GM18502 (cell line): Measurements from ENCODE around the gene GATD1.

ENCODE experiments used
- ATAC-seq: cut with Tn5 transposase; IDR thresholded peaks from one replicate; pipeline ENCODE4 v1.9.1; 2021; ENCODE audit warnings: mild to moderate bottlenecking; ENCODE audit not compliant: unreplicated experiment, poor library complexity

GATD1 gene

GRCh38 chr11:797296-798092 lies 20.2 kb upstream of the GATD1 start:
- ATAC-seq = peak; percentile 47

DNA sequence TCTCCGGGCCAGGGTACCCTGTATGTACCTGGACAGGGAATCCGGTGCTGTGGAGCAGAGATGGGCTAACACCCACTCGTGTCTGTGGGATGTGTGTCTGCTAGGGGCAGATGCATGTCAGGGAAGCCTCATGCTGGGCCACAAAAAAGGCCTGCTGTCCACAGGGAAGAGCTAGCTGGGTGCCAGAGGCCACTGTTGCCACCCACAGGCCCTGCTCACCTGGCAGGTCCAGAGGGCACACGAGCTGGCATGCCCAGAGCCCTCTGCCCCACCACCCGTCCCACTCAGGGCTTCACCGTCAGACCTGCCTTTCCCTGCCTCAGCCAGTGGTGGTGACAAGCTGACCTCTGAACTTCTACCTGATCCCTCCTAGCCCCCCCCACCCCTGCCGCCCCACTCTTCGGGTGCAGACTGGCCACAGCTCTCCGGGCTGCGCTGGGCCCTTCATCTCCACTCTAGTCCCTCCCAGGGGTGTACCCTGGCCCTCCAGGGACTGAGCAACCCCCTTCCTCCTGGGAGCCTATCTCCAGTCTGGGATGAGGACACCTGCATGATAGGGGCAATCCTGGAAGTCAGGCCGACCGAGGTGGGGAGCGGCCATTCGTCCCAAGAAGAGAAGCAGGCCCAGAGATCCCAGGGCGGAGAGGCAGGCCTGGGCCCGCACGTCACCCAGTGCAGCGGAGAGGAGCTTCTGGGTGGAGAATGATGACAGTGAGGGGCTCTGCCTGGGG lies 19.4 kb upstream of the GATD1 start:
- no peak for ATAC-seq

DNA sequence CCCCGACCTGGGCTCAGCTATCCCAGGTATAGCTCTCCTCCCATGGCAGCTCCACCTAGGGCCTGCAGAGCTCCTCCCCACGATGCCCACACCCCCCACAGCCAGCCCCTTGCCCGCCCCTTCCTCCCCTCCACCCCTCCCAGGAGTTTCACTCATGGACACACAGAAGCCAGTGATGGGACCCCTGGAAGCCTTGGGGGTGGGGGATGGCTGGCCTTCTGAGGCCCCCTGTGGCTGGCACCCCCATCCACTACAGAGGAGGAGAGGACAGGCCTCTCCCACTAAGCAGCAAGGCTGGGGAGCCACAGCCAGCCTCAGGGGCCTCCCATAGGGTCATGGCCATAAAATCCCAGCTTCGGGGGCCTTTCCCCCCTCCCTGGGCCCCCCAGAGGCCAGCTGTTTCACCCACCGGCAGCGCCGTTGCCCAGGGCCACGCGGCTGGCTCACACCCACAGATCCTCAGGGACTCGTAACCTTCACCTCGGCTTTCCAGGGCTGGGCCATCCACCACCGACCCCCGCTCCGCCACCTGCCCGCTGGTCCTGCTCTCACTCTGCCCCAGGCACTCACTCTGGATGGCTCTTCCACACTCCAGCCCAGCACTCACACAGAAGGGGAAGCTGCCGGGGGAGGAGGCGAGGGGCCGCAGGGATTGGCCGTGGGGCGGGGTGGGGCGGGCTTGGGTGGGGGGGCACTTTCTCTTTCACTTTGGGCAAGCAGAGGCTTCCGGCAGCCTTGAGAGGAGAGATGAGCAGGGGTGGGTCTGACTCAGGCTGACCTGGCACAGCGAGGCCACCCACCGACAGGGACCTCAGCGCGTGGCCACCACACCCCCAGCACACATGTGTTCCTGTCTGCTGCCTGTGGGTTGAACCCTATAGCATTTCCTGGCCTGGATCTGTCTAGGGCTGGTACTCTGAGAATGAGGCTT lies 18.6 kb upstream of the GATD1 start:
- ATAC-seq = peak; percentile 30

DNA sequence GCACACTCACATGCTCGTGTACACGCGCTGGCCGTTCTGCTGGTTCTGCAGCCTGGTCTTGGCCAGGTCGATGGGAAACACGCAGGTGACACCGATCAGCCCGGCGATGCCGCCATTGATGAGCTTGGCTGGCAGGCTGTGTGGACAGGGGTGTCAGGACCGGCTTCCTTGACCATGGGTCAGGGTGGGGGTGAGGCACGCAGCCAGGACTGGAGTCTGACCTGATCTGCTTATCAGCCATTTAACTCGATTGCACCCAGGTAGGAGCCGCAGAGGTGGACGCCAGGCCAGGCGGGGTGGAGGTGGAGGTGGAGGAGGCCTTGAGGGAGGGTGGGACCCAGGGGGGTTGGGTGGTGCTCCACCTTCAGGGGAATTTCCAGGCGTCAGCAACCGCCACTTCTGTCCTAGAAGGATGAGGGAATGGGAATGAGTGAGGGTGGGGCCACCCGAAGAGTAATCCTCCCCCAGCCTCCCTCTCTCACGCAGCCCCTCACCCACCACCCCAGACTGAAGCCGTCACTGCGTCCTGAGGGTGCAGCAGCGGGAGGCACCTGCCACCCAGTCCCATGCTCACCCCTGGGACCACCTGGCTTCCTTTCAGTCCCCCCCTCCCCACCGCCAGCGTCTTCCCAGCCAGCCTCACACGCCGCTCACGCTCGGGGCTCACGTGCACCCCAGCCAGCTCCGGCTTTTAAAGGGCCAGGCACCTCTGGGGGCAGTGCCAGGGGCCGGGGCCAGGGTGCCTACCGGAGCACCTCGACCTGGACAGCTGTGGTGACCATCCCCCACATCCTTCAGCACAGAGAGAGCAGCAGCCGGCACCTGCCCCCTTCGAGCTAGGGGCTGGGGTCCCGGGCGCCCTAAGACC lies 17.7 kb upstream of the GATD1 start:
- no peak for ATAC-seq

- no peak for ATAC-seq
Measured at GRCh38 chr11:794013-794765, 16.9 kb upstream of the GATD1 start.

- ATAC-seq = no peak
Measured at GRCh38 chr11:793556-793955, 16.3 kb upstream of the GATD1 start.

DNA sequence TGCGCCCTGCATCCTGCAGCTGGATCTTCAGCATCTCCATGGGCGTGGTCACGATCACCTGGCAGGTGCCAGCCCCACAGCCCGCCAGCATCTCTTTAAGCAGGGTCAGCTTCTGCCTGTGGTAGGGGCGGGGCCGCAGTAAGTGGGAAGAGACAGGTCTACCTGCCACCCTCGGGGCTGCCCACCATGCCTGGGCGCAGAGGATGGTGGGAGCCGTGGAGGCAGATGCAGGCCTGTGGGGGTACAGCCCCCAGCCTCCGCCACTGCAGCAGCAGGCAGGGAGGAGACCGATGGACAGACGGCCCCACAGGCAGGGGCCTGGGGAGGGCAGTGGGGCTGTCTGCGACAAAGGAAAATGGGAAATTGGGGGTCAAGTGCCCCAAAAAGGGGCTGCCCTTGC lies 15.6 kb upstream of the GATD1 start:
- ATAC-seq = no peak

GRCh38 chr11:792535-792821 lies 15.2 kb upstream of the GATD1 start:
- no peak for ATAC-seq

- ATAC-seq = no peak
Measured at GRCh38 chr11:791658-792534, 14.6 kb upstream of the GATD1 start.

DNA sequence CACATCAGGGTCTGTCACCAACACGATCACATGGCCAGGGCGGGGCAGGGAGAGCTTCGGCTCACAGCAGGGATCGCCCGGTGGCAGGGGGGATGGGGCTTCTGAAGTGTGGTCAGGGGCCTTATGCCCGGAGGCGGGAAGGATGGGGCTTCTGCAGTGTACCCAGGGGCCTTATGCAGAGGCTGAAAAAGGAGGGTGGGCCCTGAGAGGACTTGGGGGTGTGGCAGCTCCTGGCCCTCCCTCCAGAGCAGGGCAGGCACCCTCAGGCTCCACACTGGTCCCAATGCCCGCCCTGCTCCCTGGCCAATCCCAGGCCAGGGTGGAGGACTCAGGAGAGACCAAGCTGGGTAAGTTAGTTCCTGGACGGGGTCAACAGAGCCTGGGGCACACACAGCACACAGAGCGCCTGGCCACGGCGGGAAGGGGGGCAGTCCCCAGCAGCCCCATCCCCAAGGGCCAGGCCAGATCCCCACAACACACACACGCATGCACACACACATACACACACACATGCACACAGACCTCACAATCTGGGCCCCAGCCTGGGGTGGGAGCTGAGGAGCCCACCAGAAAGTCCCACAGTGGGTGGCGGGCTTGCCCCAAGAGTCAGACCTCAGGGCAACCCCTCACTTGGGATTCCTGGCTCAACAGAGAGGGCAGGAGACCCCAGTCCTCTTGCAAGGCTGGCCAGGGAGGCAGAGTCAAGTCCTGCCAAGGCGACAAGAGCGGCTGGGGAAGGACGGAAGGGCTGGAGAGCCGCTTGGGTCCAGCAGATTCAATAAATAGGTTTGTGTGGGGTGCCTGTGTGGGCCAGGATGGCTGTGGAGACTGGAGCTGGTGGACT lies 13.7 kb upstream of the GATD1 start:
- ATAC-seq = no peak

DNA sequence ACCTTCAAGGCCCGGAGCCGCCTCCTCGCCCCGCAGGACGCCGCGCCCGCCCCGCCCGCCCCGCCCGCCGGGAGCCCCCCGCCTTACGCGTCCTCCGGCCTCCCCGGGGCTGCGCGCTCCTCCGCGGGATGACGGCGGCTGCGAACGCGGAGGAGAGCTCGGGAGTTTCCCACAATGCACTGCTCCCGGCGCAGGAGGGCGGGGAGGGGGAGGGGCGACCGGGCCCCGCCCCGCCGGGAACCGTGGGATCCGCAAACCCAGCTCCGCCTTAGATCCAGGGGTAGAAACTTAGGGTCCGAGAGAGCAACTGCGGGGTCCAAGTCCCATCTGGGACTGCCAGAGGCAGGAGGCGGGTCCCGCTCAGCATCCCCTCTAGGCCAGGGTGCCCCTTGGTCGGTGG lies 12.7 kb upstream of the GATD1 start, which contains the start of gene CEND1:
TSS of gene CEND1 (minus strand) at position 148 of the 400 bp plus-strand sequence. CDS start 1,514 bp downstream, outside the sequence.
- ATAC-seq = no peak

DNA sequence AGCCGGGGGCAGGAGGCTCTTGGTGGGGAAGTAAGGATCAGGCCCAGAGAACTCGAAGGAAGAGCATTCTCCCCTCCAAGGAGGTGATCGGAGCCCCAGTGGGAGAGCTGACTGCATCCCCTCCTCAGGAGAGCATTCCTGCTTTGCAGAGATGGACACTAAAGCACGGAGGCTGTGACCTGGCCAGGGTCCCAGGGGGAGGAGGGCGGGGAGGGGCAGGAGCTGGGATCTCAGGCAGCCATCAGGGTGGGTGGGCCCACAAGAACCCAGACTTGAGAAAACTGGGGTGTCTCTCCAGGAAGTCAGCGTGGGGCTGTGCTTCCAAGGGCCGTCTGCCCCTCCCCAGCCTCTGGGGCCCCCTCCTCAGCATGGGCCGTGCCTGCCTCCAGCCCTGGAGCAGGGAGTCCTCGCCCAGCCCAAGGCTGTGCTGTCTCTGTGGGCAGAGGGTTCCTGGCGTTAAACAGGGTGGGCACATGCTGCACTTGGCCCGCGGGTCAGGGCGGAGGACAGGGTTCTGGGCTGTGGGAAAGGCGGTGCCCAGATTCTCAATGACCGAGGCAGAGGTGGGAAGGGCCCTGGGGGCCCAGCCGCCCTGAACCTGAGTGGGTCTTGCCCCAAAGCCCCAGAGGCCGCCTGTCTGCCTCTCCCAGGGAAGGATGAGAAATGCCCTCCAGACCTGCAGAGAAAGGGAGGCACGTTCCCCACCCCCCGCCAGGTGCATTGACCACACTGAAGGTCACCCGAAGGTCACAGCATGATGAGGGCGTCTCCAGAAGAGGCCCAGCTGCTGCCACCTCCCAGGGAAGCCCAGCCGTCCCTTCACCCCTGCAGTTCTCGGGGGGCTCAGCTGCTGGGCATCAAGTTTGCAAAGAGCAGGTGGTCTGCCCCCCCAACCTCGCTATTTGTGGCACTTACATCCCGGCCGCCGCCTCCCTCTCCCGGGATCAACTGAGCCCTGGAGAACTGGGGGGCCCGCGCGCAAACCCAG lies 12.0 kb upstream of the GATD1 start:
- no peak for ATAC-seq

DNA sequence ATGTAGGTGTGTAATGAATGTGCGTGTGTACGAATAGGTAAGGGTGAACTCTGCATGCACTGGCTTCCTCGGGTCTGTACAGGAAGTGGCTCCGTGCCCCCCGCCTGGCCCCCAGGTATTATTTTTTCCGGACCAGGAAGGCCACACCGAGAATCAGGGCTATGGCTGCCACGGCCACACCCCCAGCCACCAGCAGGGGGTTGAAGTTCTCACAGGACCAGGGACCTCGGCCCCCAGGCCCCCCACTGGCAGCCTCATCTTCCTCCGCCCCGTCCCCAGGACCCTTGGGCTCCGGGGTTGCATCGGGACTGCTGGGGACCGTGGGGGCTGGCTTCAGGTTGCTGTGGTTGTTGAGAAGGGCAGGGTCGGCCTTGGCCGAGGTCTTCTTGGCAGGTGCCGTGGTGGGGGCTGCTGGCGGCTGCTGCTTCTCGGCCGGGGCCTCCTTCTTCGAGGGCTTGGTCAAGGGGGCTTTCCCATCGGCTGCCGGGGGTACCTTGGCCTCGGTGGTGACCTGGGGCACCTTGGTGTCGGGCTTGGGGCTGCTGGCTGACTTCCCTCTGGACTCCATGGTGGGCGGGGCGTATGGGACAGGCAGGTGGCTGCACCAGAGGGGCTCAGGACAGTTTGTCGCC lies 10.8 kb upstream of the GATD1 start:
- ATAC-seq = no peak

DNA sequence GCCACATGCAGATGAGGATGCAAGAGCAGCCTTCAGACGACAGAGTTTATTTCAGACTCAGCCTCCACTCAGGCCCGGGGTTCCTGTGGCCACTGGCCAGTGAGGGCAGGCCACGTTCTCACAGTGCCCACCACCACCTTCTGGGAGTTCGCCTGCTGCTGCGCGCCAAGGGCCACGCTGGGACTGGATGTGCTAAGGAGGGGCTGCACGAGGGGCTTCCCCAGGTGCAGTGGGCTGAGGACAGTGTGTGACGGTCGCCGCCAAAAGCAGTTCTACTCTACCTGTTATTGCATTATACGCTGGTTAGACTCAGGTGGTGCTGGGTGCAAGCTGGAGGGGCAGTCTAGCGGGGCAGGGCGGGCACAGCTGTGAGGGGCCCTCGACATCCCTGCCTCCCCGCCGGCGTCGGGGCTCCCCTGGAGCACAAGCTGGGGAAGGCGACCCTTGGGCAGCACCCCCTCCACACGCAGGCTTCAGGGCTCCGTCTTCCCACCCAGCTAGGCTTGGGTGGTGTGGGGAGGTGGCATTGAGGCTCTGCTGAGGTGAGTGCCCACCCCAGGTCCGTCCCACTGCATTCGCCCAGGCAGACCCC lies 9.9 kb upstream of the GATD1 start:
- no peak for ATAC-seq
